Anterior cingulate cortex (tissue), 58 donors: ENCODE results near the gene CMTM8.
"Not testable (repeated sequence)": the region's sequence is repeated elsewhere in the genome, so short reads cannot be mapped to it uniquely, and the experiment has no call there.

Experiments
- DNase-seq, 58 donors: peaks; one replicate each; lab custom pipeline; 2025; lab: John Stamatoyannopoulos, UW

CMTM8 gene, protein sequence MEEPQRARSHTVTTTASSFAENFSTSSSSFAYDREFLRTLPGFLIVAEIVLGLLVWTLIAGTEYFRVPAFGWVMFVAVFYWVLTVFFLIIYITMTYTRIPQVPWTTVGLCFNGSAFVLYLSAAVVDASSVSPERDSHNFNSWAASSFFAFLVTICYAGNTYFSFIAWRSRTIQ

DNA sequence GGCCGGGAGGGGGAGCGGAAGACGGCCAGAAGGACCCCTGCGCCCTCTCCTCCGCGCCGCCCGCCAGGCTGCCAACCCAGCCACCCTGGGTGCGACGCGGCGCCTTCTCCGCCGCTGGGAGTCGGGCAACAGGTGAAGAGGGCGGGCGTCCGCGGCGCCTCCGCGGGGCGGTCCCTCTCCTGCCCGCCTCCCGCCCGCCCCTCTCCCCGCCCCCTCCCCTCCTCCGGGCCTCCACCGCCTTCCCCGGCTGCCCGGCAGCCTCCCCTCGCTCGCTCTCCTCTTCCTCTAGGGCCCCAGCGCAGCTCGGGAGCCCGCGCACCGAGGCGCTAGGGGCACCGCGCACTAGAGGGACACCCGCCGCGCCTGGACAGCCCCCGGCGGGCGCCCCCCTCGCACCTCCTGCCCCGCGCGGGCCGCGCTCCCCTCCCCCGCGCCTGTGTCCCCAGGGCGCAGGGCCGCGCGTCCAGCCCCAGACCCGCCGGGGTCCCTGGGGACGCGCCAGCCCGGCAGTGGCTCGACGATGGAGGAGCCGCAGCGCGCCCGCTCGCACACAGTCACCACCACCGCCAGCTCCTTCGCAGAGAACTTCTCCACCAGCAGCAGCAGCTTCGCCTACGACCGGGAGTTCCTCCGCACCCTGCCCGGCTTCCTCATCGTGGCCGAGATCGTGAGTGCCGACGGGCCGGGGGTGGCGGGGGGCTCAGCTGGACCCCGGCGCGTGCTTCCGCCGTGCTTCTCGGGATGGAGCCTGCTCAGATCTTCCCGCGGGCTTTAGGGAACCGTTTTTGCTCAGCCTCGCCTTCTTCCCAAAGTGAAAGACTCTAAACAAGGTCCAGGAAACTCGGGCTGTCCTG, at the start of gene CMTM8:
CMTM8 (plus strand) TSS at position 228 of the 854 bp plus-strand sequence; CDS start at position 521, 293 bp downstream.
- DNase-seq: peak in 10 of 58 donors; percentile 4 to 32 (median 10)

DNA sequence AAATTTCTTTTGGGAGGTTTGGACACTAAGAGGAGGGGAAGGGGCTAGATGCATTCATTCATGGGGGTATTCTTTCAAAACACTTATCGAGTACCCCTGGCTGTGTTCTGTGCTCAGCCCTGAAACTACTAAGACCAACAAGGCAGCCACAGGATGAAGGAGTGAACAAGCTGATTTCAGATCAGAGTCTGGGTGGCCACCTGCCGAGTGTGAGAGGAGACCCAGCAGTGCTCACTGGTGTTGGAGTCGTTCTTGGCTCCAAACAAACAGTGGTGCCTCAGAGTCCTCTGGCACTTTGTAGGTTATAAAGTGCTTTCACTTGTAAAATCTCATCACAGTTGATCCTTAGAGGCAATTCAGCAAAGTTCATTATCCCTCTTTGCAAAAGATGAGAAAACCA, 48.8 kb upstream of the CMTM8 start:
- no peak for DNase-seq

DNA sequence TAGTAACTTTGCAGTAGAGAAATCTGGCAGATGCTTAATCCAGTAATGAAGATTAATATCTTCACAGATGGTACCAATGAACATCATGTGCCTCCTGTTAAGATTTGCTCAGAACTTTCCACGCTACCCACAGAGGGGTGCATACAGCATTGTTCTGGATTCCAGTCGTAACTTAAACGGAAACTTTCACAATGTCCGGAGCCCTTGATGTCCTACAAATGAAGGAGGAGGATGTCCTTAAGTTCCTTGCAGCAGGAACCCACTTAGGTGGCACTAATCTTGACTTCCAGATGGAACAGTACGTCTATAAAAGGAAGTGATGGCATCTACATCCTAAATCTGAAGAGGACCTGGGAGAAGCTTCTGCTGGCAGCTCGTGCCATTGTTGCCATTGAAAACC, 47.9 kb upstream of the CMTM8 start:
- not testable (repeated sequence) for DNase-seq

DNA sequence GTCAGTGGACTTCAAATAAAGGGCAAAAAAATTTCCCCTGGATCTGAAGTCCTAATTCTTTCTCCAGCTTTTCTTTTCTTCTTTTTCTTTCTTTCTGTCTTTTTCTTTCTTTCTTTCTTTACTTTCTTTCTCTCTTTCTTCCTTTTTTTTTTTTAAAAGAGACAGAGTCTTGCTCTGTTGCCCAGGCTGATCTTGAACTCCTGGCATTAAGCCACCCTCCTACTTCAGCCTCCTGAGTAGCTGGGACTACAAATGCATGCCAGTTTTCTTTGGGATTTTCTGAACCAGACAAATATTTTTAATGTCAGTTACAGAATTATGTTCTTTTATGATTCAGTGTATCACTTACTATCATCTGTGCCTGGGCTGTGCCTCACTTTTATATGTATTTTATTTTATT, 45.4 kb upstream of the CMTM8 start:
- no peak for DNase-seq

DNA sequence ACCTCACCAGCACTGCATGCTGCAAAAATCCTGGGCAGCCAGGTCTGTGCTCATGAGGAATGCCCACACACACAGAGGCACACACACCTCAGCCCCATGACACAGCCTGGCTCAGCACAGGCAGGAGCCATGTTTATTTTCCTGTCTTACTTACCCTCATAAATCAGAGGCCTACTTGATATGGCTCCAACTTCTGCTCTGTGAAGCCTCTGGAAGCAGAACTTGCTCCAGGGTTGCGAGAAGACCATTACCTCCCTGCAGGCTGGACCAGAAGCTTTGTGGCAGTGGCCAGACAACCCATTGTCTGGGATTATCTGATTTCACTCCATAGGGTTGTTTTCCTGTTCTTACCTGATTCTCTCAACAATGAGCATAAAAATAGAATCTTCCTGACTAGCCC, 43.8 kb upstream of the CMTM8 start:
- no peak for DNase-seq

DNA sequence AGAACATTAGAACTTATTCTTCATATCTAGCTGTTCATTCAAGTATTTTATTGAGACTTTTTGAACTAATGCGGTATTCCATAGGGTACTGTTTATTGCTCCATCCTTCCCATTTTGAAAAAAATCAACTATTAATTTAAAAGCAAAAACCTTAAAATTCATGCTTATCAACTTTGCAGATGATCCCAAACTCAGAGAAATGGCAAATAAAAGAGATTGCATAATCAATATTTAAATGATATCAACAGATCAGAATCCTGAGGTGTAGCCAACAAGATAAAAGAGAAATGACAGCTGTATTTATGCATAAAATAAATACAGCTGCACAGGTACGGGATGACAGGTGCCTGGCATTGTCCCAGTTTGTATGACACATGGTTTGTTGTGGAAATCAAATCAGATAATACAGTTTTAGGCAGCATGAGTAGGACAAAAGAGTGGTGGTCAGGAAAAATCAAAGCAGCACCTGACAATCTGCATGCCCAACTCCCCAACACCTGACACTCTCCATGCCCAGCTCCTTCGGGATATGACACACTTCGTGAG, 42.4 kb upstream of the CMTM8 start:
- DNase-seq: no peak

DNA sequence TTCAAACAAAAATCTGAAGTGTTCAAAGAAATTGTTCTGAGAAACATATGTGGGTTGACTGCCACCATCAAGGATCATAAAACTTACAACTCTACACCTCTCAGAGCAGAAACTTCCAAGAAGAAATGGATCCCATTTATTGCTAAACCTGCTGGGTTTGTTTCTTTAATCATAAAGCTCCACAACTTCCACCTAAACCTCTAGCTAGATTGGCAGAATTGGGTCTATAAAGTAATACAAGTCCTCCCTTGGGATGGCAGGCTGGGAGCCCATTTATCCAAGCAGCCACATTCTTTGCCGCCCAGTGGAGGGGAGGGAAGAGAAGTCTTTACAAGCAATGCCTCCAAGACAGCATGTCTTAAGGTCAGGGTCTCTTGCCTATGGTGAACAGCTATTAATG, 40.5 kb upstream of the CMTM8 start:
- no peak for DNase-seq

DNA sequence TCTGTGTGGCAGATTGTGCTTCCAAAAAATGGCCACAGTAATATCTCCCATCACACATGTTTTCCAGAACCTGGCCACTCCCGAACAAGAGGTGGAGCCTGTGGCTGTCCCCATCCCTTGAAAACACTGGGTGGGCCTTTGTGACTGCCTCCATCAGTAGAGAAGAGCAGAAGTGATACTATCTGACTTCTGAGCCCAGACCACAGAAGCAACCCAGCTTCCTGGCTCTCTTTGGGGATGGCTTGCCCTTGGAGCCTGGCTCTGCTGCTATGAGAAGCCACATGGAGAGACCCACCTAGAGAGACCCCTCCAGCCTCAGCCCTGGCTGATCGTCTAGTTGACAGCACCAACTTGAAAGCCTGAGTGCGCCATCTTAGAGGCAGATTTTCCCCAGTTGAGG, 39.8 kb upstream of the CMTM8 start:
- DNase-seq: no peak

DNA sequence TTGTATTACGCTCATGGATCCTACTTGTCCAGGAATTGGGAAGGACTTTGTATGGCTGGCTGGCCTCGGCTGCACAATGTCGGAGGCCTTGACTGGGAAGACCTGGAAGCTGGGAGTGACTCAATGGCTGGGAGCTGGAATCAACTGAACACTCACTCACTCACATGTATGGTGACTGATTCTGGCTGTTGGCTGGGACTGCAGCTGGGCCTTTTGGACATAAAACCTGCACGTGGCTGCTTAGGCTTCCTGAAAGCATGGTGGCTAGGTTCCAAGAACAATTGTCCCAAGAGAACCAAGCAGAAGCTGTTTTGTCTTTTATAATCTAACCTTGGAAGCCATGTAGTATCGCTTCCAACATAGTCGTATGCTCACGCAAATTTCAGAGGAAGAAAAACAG, 38.0 kb upstream of the CMTM8 start:
- peak in 1 of 58 donors; percentile 6 for DNase-seq

DNA sequence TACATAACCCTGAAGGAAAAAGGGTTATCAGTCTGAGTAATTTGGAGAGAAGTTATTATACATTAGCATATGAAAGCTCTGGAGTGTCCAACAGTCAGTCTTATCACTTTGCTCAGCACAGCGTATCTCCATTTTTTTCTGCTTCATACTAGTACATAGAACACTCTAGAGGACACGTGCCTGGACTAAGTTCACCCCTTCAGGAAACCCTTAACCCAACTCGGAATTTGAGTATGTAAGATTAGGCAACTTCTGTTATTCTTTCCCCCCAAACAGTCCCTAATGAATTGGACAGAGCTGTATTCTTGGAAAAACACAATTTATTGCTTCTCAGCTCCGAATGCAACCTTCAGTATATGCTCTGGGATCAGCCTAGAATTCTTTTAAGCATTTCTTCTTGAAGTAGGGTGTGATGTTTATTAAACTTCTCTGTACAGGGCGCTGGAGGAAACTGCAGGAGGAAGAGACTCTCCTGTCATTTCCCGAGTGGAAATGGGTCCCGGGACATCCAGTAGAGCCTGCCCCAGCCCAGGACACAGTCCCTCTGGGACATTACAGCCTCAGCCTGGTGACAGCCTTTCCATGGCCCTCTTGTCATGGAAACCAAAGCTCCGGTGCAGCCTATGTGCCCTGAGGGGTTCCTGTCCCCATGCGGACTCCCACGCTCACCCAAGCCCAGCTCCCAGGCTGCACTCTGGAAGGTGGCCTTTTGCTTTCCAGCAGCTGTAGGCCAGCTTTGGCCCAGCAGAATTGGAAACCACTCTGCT, 37.3 kb upstream of the CMTM8 start:
- no peak for DNase-seq

DNA sequence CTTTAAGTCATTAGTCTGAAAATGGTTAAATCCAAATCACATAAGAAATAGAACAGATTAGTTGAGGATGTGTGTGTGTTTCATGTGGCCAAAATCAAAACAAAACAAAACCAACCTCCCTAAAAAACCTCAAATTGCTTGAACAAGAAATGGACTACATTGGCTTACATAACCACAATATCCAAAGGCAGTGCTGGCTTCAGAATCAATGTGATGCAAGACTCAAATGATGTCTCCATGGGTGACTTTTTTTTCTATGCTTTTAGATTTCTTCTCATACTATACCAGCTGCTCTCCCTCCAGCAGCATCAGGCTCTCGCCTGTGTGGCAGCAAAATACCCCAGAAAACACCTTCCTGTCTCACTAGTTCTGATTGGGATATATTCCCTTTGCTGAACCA, 36.0 kb upstream of the CMTM8 start:
- DNase-seq: no peak

DNA sequence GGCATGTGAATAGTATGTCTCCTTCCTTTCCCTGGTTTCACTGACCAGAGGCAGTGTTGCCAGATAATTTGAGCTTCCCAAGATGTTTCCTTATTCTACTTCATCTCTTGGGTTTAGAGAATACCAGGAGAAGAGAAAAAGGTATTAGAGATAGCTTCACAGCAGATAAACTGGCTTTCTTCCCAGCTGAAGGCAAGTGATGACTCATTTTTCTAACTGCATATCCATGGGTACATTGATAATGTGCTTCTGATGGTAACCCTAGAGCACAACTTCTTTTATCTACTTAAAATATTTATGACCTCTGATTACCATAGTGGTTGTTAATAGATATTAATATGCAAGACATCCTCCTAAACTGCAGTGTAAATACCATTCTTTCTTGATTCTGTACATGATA, 34.6 kb upstream of the CMTM8 start:
- DNase-seq: peak in 1 of 58 donors; percentile 18

DNA sequence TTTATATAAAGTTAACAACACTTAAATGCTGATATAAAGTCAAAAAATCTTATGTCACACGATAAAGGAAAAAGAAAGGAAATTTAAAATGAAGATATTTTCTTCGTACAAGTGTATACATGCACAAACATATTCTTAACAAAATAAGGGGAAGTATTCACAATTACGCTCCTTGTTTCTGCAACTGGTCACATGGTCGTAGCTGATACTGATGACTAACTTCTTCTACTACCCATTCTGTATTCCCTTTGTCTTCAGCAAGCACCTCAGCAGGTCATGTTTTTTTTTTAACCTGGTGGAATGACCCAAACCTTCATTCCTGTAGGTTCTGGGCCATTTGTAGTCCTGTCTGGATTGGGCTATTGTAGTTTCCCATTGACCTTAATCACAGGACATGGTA, 30.0 kb upstream of the CMTM8 start:
- no peak for DNase-seq

DNA sequence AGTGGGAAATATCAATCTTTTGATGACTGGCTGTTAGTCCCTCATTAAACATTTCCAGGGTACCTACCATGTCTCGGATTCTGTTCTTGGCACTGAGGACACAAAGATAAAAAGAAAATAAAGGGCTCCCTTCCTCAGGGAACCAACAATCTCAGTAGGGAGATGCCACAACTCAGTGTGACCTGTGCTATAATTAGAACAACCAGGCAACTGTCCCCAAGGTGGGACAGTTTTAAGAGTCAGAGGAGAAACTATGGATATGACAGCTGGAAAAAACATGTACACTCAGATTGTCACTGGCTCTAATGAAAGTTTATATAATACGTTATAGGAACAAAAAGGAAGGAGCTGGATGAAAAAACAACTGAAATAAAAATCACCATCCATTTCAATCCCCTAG, 23.3 kb upstream of the CMTM8 start:
- no peak for DNase-seq

DNA sequence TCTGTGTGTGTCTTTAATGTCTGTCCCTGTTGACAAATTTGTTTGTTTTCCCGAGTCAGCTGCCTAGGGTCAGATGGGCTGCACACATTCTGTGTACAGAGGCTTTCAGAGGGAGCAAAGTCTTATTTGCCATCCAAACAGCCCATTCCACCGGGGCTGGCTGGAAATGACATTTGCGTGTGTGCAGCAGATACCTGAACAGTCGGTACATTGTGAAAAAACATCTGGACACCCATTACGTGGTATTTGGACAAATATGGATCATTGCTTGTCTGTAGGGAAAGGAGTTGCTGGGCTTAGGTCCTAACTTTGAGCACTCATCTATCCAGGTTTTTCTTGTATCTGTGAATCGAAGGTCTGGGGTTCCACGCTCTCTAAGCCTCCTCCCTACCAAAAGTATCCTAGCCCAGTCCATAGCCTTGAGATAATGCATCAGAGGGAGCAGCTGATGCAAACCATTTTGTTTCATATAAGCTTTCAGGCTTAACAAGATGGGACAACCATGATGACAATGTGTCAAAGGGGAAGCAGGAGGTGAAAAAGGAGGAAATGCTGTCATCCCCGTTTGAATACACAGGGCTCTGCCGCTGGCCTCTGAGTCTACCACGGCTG, 22.2 kb upstream of the CMTM8 start:
- DNase-seq: no peak

DNA sequence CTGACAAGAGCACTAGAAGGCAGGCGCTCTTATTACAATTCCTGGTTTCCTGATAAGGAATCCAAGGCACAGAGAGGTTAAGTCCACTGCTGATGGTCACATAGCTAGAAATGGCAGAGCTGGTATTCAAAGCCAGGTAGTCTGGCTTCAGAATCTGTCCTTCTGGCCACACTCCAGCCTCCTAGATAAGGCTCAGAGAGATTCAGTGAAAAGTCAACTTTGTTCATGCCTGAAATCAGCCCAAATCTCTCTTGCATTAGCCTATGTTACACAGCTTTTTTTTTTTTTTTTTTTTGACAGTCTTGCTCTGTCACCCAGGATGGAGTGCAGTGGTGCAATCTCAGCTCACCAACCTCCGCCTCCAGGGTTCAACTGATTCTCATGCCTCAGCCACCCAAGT, 21.1 kb upstream of the CMTM8 start:
- no peak for DNase-seq

DNA sequence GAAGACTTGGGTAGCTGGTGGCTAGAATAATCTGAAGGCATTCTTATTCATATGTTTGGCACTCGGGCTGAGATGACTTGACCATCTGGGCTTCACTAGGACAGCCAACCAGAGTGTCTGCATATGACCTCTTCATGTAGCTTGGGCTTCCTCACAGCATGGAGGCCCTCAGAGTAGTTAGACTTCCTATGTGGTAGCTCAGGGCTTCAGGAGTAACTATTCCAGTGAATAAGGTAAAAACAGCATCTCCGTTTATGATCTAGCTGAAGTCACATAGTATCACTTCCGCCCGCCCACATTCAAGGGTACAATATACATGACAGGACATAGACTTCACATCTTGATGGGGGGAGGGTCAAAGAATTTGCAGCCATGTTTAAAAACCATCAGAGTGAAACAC, 18.9 kb upstream of the CMTM8 start:
- no peak for DNase-seq

DNA sequence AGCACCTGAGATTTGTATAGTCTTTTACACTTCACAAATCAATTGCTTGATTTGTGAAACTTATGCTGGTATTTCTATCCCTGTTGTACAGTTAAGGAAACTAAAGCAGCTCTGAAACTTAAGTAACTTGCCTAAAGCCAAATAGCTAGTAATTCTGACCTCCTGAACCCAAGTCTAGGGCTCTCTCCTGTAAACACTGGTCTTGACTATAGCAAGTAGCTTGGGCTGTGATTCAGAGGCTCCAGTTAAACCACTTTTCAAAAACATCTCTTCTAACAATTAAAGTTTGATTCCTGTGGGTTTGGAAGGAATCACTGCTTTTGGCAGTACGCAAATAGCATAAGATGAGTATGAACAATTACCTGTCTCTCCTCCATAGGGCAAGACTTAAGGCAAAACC, 18.5 kb upstream of the CMTM8 start:
- DNase-seq: no peak

DNA sequence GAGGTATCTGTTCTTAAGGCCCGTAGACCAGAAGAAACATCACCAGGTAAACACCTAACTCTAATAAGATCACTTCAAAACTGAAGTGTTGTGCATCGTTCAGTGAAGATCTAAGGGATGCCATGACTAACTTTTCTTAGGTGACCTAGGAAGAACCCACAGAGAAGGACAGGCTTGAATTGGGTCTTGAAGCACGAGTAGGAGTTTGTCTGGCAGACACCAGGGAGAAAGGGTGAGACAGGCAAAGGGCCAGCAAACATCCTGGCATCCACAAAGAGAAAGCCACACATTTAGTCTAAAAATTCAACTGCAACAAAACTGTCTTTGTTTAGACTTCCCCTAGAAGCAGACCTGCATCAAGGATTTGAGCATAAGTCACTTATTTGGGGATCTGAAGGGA, 15.5 kb upstream of the CMTM8 start:
- DNase-seq: no peak

DNA sequence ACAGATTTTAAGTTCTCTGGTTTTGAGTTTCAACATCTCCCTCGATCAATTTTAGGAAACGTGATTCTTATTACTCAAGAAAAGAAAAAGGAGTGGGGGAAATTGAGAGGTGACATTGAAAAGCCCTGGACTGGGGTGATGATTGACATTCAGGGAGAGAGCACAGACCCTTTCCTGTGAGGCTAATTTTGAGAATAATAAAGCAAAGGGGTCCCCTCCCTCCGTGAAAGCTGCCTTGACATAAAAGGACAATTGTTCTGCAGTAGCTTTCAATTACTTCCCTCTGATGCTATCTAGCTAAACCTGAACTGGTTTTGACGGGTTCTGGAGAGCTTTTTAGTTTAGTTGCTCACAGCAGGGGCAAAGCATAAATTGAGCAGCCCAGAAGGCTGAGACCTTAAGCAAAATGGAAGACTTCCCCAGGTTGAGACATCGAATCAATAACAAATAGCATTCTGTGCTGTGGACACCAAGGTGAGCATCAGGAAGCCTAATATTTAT, 14.4 kb upstream of the CMTM8 start:
- DNase-seq: no peak
